ENCODE data around the gene NR3C2. TPM values are rescaled to one million over a fixed set of nuclear protein-coding genes. Genes with fewer than 3 reads are reported as not detected.
A peak's percentile ranks its signal among the peaks of the same experiment; 100 is the strongest.

NR3C2 gene
- total and polyA plus RNA-seq, 12 donors, result 2.2 to 28.6 (median 23.3) TPM

- no peak overlapping the region for H3K4me3 ChIP-seq
- peaks cover 0 to 21% (median 6%) of the 10 kb centered on the region in 9 donors for H3K4me1 ChIP-seq
- no peak for TF ChIP-seq CTCF (IDR thresholded peaks at IDR 0.05)
- no peak overlapping the region for H3K27ac ChIP-seq
- peaks cover 0 to 58% (median 9%) of the 10 kb centered on the region in 9 donors for H3K36me3 ChIP-seq
- WGBS, 2 donors, result 94 to 99% methylated on average over 3 of the region's 3 CpGs
- ATAC-seq (peak in 4 of 8 donors; percentile 20 to 53 (median 26)), DNase-seq (no peak)
- no peaks in the 10 kb centered on the region for H3K27me3 ChIP-seq
- intact Hi-C loops (cut with DNase I), result no loop called here
- H3K9me3 ChIP-seq, result peaks cover 0 to 4% (median 0%) of the 10 kb centered on the region in 11 donors
Measured at GRCh38 chr4:148081745-148082144, 360.5 kb downstream of the NR3C2 start.

GRCh38 chr4:148081267-148081666 is 360.9 kb downstream of the NR3C2 start:
- no peak for TF ChIP-seq CTCF (IDR thresholded peaks at IDR 0.05)
- Histone ChIP-seq H3K4me1 (peaks cover 0 to 21% (median 6%) of the 10 kb centered on the region in 9 donors), H3K4me3 (no peak overlapping the region), H3K27ac (no peak overlapping the region), H3K36me3 (peaks cover 0 to 63% (median 11%) of the 10 kb centered on the region in 9 donors), H3K27me3 (no peaks in the 10 kb centered on the region), H3K9me3 (peaks cover 0 to 9% (median 0%) of the 10 kb centered on the region in 11 donors)
- no peak for ATAC-seq
- 96 to 98% methylated on average over 12 of the region's 12 CpGs for WGBS, 2 donors
- DNase-seq, result no peak
- intact Hi-C loops (cut with DNase I), result no loop called here

- DNase-seq (no peak), ATAC-seq (peak in 1 of 8 donors; percentile 46)
- peaks cover 0 to 20% (median under 1%) of the 10 kb centered on the region in 11 donors for H3K9me3 ChIP-seq
- WGBS, 2 donors, result 59 to 64% methylated on average over 7 of the region's 7 CpGs
- peaks cover 0 to 21% (median 6%) of the 10 kb centered on the region in 9 donors for H3K4me1 ChIP-seq
- H3K27ac ChIP-seq, result no peak overlapping the region
- no peak for TF ChIP-seq CTCF (IDR thresholded peaks at IDR 0.05)
- intact Hi-C loops (cut with DNase I), result no loop called here
- H3K4me3 ChIP-seq, result no peak overlapping the region
- no peaks in the 10 kb centered on the region for H3K27me3 ChIP-seq
- peaks cover 0 to 76% (median 20%) of the 10 kb centered on the region in 9 donors for H3K36me3 ChIP-seq
Measured at GRCh38 chr4:148079961-148080360, 362.3 kb downstream of the NR3C2 start.

- ATAC-seq (peak in 1 of 8 donors; percentile 14), DNase-seq (no peak)
- WGBS, 2 donors, result 92 to 96% methylated on average over 2 of the region's 2 CpGs
- H3K27me3 ChIP-seq, result no peaks in the 10 kb centered on the region
- intact Hi-C loops (cut with DNase I), result no loop called here
- H3K9me3 ChIP-seq, result peaks cover 0 to 27% (median 4%) of the 10 kb centered on the region in 11 donors
- no peak overlapping the region for H3K4me3 ChIP-seq
- no peak for TF ChIP-seq CTCF (IDR thresholded peaks at IDR 0.05)
- H3K36me3 ChIP-seq, result peaks cover 0 to 90% (median 23%) of the 10 kb centered on the region in 9 donors
- H3K4me1 ChIP-seq, result peaks cover 0 to 30% (median 13%) of the 10 kb centered on the region in 9 donors
- peak overlapping the region in 1 of 10 donors; percentile 24 for H3K27ac ChIP-seq
Measured at GRCh38 chr4:148078061-148078460, 364.2 kb downstream of the NR3C2 start.

Data from heart right ventricle (tissue), 16 donors.